ENCODE measurements around the gene ANXA2R. TPM values are rescaled to one million over a fixed set of nuclear protein-coding genes. Genes with fewer than 3 reads are reported as not detected.
A peak's percentile ranks its signal among the peaks of the same experiment; 100 is the strongest.

ANXA2R gene
- polyA plus RNA-seq, 1 experiment = 0.74 TPM

- ChIA-PET POLR2A (no interaction called here), CTCF (interaction anchor here (1.2 to 1.9 kb wide), 4 partner anchors 9 to 260 kb away, joined by 3 to 11 read pairs (median 4); no protein-coding TSS in a partner anchor)
- DNase-seq (ENCODE audit: low read depth) = no peak
- H3K27me3 ChIP-seq (ENCODE audit: control insufficient read depth, insufficient read depth, low read length) = no peaks in the 10 kb centered on the region
- TF ChIP-seq, protein P1, sequence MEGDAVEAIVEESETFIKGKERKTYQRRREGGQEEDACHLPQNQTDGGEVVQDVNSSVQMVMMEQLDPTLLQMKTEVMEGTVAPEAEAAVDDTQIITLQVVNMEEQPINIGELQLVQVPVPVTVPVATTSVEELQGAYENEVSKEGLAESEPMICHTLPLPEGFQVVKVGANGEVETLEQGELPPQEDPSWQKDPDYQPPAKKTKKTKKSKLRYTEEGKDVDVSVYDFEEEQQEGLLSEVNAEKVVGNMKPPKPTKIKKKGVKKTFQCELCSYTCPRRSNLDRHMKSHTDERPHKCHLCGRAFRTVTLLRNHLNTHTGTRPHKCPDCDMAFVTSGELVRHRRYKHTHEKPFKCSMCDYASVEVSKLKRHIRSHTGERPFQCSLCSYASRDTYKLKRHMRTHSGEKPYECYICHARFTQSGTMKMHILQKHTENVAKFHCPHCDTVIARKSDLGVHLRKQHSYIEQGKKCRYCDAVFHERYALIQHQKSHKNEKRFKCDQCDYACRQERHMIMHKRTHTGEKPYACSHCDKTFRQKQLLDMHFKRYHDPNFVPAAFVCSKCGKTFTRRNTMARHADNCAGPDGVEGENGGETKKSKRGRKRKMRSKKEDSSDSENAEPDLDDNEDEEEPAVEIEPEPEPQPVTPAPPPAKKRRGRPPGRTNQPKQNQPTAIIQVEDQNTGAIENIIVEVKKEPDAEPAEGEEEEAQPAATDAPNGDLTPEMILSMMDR (IDR thresholded peaks at IDR 0.05; ENCODE audit: insufficient read depth, low read depth, low read length) = no peak
- H3K36me3 ChIP-seq (ENCODE audit: control insufficient read depth, insufficient read depth, low read length) = no peaks in the 10 kb centered on the region
- no peak overlapping the region for H3K4me3 ChIP-seq (ENCODE audit: low read depth, low read length)
Measured at GRCh38 chr5:43046474-43046873, 6.4 kb upstream of the ANXA2R start.

DNA sequence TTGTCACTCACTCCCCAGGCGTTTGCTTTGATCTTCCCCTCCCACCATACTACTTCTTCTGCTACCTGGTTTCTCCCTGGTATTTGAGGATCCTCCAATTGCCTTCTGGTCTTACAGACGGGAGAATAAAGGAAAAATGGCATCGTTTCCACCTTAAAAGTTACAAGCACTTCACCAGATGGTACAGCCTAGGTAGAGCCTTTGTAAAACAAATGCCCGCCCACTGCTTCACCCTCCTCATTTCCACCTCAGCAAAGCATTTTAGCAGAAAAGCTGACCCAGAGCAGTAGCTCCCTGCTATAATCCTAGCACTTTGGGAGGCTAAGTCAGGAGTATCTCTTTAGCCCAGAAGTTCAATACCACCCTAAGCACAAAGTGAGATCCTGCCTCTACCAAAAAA lies 5.1 kb upstream of the ANXA2R start:
- H3K27me3 ChIP-seq (ENCODE audit: control insufficient read depth, insufficient read depth, low read length) = no peaks in the 10 kb centered on the region
- DNase-seq (ENCODE audit: low read depth) = no peak
- no peaks in the 10 kb centered on the region for H3K36me3 ChIP-seq (ENCODE audit: control insufficient read depth, insufficient read depth, low read length)
- CTCF ChIA-PET = interaction anchor here (1.2 kb wide), 1 partner anchor 8 kb away, joined by 3 read pairs; no protein-coding TSS in a partner anchor
- H3K4me3 ChIP-seq (ENCODE audit: low read depth, low read length) = no peak overlapping the region
- TF ChIP-seq, protein P1 (IDR thresholded peaks at IDR 0.05; ENCODE audit: insufficient read depth, low read depth, low read length) = no peak
- POLR2A ChIA-PET = no interaction called here

- no peaks in the 10 kb centered on the region for H3K36me3 ChIP-seq (ENCODE audit: control insufficient read depth, insufficient read depth, low read length)
- POLR2A ChIA-PET = no interaction called here
- CTCF ChIA-PET = interaction anchor here (1.0 kb wide), 2 partner anchors 10 to 122 kb away, joined by 3 read pairs; no protein-coding TSS in a partner anchor
- TF ChIP-seq, protein P1 (IDR thresholded peaks at IDR 0.05; ENCODE audit: insufficient read depth, low read depth, low read length) = no peak
- H3K4me3 ChIP-seq (ENCODE audit: low read depth, low read length) = peak overlapping the region; percentile 28
- no peaks in the 10 kb centered on the region for H3K27me3 ChIP-seq (ENCODE audit: control insufficient read depth, insufficient read depth, low read length)
- DNase-seq (ENCODE audit: low read depth) = no peak
Measured at GRCh38 chr5:43044181-43044914, 4.2 kb upstream of the ANXA2R start.

DNA sequence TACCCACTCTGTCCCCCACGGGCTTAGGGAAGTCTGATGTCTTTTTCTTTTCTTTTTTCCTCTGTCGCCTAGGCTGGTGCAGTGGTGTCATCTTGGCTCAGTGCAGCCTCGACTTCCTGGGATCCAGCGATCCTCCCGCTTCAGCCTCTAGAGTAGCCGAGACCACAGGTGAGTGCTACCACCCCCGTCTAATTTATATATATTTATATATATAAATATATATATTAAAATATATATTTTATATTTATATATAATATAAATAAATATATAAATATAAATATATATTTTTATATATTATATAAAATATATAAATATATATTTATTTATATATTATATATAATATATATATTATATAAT lies 3.3 kb upstream of the ANXA2R start:
- no peaks in the 10 kb centered on the region for H3K36me3 ChIP-seq (ENCODE audit: control insufficient read depth, insufficient read depth, low read length)
- DNase-seq (ENCODE audit: low read depth) = no peak
- CTCF ChIA-PET = interaction anchor here (1.0 to 7.7 kb wide), 3 partner anchors 13 to 133 kb away, joined by 3 to 95 read pairs (median 3); no protein-coding TSS in a partner anchor
- peak overlapping the region; percentile 52 for H3K4me3 ChIP-seq (ENCODE audit: low read depth, low read length)
- POLR2A ChIA-PET = no interaction called here
- TF ChIP-seq, protein P1 (IDR thresholded peaks at IDR 0.05; ENCODE audit: insufficient read depth, low read depth, low read length) = no peak
- no peaks in the 10 kb centered on the region for H3K27me3 ChIP-seq (ENCODE audit: control insufficient read depth, insufficient read depth, low read length)

GRCh38 chr5:43042626-43043399 lies 2.7 kb upstream of the ANXA2R start:
- no peak for DNase-seq (ENCODE audit: low read depth)
- ChIA-PET POLR2A (no interaction called here), CTCF (interaction anchor here (1.0 to 7.7 kb wide), 7 partner anchors 8 to 132 kb away, joined by 3 to 95 read pairs (median 10); no protein-coding TSS in a partner anchor)
- H3K27me3 ChIP-seq (ENCODE audit: control insufficient read depth, insufficient read depth, low read length) = no peaks in the 10 kb centered on the region
- TF ChIP-seq, protein P1 (IDR thresholded peaks at IDR 0.05; ENCODE audit: insufficient read depth, low read depth, low read length) = 0 out of 2 replicates have a peak, but pooled peaks have one; percentile 17
- H3K4me3 ChIP-seq (ENCODE audit: low read depth, low read length) = peak overlapping the region; percentile 52
- H3K36me3 ChIP-seq (ENCODE audit: control insufficient read depth, insufficient read depth, low read length) = no peaks in the 10 kb centered on the region

Data from BJ (cell line).